Stimulated activated CD8-positive, alpha-beta memory T cell treated with anti-CD3 and anti-CD28 coated beads, Interleukin-4, amount 100 ng/mL, for 4 hours (primary cell): ENCODE measurements around the gene MRPS23.

Experiments used
- DNase-seq, 2 donors: peaks; one replicate each; pipeline ENCODE4 v3.0.0-alpha.2; 2020; ENCODE audit warnings: low read depth in 2 of 2, low spot score in 1 of 2

Gene MRPS23

DNA sequence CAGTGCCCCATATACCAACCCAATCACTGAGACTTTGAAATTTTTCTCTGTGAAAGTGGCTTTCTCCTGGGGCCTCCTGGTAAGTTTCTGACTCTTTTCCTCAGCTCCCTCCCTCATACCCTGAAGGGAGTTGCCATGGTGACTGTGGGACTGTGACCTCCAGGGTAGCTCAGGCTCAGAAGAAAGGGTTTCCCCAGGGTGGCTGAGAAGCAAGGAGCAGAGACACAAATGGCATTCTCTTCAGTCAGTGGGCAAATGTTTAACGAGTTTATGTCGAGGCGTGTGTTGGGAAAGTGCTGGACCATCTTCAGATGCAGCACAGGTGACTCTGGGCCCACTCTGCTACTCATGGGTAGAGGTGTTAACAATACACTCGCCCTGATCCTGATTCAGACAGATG, 46.8 kb downstream of the MRPS23 start:
- no peak for DNase-seq

DNA sequence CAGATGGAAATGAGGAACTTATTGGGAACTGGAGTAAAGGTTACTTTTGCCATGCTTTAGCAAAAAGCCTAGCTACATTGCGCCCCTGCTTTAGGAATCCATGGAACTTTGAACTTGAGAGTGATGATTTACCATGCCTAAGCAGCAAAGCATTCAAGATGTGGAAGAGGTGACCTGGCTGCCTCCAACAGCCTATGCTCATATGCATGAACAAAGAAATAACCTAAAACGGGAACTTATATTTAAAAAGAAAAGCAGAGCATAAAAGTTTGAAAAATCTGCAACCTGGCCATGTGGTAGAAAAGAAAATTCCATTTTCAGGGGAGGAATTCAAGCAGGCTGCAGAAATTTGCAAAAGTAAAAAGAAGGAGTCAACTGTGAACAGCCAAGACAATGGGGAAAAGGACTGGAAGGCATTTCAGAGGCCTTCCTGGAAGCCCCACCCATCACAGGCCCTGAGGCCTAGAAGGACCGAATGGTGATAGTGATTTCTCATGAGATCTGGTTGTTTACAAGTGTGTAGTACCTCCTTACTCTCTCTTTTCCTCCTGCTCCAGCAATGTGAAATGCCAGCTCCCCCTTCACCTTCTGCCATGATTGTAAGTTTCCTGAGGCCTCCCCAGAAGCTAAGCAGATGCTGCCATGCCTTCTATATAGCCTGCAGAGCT, 48.7 kb downstream of the MRPS23 start:
- DNase-seq: no peak

DNA sequence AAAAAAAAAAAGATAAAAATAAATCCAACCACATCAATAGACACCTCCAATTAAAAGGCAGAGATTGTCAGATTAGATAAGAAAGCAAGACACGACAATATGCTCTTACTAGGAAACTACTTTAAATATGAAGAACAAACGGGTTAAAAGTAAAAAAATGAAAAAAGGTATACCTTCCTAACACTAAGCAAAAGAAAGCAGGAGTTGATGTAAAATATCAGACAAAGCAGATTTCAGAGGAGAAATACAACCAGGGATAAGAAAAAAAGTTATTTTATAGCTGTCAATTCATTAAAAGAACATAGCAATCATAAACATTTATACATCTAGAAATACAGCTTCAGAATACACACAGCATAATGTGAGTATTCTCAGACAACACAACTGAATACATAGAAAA, 55.0 kb downstream of the MRPS23 start:
- no peak for DNase-seq

DNA sequence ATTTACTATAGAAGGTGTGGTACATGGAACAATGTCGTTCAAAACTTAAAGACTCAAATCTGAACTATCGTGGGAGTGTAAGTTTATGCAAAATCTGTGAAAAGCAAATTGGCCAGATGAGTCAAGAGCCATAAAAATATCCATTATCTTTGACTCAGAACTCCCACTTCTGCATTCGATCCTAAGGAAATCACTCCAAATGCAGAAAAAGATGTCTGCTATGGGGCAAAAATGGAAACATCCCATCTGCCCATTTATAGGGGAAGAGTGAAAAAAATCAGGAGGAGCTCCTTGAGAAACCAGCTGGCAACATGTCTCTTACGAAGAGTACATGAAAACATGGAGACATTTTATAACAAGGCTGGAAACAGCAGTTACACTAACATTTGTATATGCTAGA, 61.1 kb downstream of the MRPS23 start:
- no peak for DNase-seq

DNA sequence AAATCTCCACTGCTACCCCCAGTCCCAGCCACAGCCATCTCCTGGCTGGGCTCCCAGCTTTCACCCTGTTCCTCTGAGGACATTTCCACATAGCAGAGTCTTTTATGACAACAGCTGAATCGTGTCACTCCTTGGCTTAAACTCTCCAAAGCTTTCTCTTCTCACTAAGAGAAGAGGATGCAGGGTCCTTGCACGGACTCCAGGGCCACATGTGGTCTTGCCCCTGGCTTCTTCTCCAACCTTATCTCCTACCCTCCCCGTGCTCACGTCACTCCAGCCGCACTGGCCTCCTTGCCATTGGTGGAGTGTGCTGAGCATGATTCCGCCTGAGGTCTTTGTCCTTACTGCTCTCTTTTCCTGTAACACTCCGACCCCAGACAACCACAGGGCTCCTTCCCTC, 64.8 kb downstream of the MRPS23 start:
- DNase-seq: no peak
